ENCODE measurements around the gene NOC2L.
A peak's percentile ranks its signal among the peaks of the same experiment; 100 is the strongest.

The NOC2L gene

GRCh38 chr1:975896-976683 is 17.0 kb upstream of the NOC2L start:
- DNase-seq (ENCODE audit: extremely low read depth in 1 of 2, low read depth in 1 of 2), result peak in 1 of 2 donors; percentile 53

GRCh38 chr1:975365-975764 is 16.3 kb upstream of the NOC2L start:
- DNase-seq (ENCODE audit: extremely low read depth in 1 of 2, low read depth in 1 of 2), result no peak

DNA sequence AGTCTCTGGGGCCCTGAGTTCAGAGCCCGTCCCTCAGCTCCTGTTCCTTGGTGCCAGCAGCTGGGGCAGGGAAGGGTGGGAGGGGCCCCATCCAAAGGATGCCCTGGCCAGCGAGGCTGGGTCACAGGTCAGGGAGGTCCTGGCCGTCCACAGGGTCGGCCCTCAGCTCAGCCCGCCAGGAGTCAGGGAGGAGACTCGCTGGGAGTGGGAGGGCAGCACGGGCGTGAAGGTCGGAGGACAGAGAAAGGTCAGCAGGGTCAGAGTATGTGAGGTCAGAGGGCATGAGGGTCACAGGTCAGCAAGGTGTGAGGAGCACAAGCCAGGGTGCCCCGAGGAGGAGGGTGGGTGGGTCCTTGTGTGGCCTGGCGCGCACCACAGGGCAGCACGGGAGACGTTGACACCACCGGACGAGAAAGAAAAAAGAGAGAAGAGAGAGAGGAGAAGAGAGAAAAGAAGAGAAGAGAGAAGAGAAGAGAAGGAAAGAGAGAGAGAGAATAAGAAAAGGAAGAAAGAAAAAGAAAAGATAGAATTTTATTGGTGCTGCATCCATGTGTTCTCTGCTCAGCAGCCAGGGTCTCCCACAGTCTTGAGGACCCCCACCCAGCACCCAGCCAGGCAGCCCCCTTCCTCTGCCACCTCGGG is 15.8 kb upstream of the NOC2L start:
- no peak for DNase-seq (ENCODE audit: extremely low read depth in 1 of 2, low read depth in 1 of 2)

DNA sequence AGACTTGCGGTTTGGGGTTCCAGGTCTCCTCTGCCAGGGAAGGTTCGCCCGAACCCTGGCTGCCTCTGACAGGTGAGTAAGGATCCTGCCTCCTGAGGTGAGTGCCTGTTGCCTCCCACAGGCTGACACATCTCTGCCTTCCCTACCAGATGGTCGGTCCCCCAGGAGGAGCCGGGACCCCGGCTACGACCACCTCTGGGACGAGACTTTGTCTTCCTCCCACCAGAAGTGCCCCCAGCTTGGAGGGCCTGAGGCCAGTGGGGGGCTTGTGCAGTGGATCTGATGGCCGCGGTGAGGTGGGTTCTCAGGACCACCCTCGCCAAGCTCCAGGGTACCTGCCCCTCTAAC is 15.2 kb upstream of the NOC2L start:
- DNase-seq (ENCODE audit: extremely low read depth in 1 of 2, low read depth in 1 of 2), result no peak

DNA sequence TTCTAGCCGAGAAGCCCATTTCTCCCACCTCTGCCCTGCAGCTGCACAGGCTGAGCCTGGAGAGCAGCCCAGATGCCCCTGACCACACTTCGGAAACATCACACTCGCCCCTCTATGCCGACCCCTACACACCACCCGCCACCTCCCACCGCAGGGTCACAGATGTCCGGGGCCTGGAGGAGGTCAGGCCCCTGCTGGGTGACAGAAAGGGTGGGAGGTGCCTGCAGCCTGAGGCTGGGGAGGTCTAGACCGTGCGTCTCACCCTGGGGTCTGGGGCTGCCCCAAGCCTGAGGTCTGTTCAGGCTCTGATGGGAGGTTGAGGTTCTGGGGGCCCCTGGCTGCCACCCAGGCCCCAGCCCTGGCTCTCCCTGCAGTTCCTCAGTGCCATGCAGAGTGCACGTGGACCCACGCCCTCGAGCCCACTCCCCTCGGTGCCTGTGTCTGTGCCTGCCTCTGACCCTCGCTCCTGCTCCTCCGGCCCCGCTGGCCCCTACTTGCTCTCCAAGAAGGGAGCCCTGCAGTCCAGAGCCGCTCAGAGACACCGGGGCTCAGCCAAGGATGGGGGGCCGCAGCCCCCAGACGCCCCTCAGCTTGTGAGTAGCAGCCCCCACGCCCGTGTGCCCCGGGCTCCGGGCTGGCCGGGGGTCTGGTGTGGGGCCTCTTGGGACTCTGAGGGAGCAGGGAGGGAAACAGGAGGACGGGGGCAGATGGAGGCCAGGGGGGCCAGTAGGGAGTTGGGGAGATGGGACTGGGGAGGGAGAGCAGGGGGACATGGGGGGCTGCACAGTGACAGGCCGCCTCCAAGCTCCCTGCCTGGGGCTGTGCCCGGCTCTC is 14.6 kb upstream of the NOC2L start:
- no peak for DNase-seq (ENCODE audit: extremely low read depth in 1 of 2, low read depth in 1 of 2)

- DNase-seq (ENCODE audit: extremely low read depth in 1 of 2, low read depth in 1 of 2), result no peak
Measured at GRCh38 chr1:972726-973458, 13.8 kb upstream of the NOC2L start.

- no peak for DNase-seq (ENCODE audit: extremely low read depth in 1 of 2, low read depth in 1 of 2)
Measured at GRCh38 chr1:971751-972506, 12.9 kb upstream of the NOC2L start.

DNA sequence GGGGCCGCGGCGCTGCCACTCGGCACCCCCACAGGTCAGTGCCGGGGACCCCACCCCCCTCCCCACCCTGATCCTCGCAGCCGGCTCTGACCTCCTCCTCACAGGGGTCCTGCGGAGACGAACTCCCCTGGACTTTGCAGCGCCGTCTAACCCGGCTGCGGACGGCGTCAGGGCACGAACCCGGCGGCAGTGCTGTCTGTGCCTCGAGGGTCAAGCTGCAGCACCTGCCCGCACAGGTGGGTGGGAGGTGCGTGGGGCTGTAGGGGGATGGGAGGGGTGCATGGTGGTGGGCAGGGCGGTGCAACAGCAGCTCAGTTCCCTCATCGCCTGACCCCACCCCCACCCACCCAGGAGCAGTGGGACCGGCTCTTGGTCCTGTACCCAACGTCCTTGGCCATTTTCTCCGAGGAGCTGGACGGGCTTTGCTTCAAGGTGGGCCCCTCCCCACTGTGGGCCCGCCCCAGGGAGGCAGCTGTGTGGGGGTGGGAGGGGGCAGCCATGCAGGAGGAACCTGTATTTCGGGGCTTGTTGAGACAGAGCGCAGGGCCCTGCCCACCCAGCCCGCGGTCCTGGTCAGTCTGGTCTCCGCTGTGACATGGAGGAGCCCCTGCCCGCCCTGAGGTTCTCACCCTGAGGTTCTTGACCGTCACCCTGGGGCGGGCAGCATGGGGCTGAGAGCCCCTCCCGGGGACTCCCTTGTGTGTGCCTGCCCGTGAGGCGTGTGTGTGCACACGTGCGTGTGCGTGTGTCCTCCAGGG is 12.1 kb upstream of the NOC2L start:
- DNase-seq (ENCODE audit: extremely low read depth in 1 of 2, low read depth in 1 of 2), result no peak

DNA sequence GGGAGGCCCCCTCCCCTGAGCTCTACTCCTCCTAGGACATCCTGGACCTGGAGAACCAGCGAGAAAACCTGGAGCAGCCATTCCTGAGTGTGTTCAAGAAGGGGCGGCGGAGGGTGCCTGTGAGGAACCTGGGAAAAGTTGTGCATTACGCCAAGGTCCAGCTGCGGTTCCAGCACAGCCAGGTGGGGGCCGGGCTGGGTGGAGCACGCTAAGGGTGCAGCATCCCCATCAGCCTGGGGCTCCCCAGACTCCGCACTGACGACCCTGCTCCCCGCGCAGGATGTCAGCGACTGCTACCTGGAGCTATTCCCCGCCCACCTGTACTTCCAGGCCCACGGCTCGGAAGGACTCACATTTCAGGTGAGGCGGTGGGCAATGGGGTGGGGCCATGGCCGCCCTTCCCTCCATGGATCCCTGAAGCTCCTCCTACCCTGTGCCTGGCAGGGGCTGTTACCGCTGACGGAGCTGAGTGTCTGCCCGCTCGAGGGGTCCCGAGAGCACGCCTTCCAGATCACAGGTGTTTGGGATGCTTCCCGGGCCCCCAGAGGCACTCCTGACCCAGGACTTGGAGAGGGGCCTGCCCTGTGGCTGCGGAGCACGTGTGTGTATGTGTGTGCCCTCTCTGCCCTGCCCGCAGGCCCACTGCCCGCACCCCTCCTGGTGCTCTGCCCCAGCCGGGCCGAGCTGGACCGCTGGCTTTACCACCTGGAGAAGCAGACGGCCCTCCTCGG is 11.4 kb upstream of the NOC2L start:
- no peak for DNase-seq (ENCODE audit: extremely low read depth in 1 of 2, low read depth in 1 of 2)

DNA sequence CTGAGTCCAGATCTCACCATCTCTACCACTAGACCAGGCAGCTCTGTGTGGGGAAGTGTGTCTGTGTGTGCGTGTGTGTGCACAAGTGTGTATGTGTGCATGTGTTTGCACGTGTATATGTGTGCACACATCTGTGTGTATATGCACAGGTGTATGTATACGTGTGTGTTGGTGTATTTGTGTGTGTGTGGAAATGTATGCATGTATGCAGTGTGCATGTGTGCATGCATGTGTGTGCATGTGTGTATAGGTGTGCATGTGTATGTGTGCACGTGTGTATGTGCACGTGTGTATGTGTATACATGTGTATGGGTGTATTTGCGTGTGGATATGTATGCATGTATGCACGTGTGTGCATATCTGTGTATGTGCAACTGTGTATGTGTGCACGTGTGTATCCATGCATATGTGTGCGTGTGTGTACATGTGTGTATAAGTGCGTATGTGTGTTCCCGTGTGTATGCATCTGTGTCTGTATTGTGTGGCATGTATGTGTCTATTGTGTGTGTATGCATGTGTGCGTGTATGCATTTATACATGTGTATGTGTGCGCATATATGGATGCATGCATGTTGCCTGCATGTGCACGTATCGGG is 10.3 kb upstream of the NOC2L start:
- DNase-seq (ENCODE audit: extremely low read depth in 1 of 2, low read depth in 1 of 2), result no peak

DNA sequence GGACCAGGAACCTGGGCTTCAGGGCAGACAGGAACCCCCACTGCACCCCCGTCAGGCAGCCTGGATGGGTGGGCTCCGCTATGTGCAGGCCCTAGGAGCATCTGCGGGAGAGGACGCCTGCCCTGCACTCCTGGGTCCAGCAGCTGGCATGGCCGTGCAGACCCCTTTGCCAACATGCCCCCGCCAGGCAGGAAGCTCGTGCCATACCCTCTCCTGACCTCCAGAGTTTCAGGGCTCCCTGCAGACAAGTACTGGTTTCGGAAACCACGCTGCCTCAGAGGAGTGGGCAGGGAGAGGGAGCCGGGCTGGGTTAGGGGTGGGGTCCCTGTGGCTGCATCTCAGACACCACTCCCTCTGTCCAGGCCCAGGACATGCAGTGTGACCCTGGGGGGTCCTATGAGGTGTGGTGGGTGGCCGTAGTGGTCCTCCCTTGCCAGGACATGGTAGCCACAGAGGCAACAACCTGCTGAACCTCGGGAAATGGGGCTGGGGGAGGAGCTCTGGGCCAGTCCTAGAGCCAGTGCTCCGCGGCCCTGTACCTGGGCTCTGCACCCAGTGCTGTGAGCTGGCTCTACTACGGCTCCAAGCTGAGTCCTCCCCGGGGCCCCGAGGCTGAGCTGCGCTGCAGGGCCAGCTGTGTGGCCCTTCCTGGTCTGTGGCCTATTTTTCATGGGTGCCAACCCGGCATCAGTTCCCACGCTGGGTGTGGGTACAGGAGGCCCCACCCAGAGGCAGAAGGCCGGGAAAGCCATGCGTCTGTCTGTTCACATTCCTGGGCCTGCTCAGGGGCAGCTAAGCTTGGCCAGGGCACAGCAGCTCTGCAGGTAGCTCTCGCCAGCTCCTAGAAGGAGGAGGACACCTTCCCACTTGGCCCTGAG is 8.6 kb upstream of the NOC2L start:
- no peak for DNase-seq (ENCODE audit: extremely low read depth in 1 of 2, low read depth in 1 of 2)

- peak; percentile 56 to 79 for DNase-seq (ENCODE audit: extremely low read depth in 1 of 2, low read depth in 1 of 2)
Measured at GRCh38 chr1:966704-967300, 7.7 kb upstream of the NOC2L start.

DNA sequence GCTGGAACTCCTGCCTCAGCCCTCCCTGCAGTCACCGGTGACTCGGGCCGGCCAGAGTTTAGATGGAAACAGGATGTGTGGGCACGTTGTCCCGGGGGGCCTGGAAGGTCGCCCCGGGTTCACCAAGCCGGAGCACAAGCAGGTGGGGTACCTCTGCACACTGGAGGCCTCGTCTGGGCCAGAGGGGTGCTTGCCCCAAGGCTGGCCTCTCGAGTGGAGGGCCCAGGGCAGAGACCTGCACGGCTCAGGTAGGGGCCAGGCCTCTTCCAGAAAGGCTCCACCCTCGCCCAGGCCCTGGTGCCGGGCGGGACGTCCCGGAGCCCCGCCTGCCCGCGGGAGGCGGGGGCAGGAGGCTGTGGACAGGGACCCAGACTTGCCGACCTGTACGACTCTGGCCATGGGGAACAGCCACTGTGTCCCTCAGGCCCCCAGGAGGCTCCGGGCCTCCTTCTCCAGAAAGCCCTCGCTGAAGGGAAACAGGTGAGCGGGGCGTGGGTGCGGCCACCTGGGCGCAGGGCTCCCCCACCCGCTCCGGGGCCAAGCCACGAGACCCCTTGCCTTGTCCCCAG is 7.2 kb upstream of the NOC2L start, which contains the start of gene PLEKHN1:
Gene PLEKHN1, plus strand, starts transcription at position 348 of the 569 bp plus-strand sequence. Its CDS starts 50 bp downstream, at position 398.
- DNase-seq (ENCODE audit: extremely low read depth in 1 of 2, low read depth in 1 of 2), result no peak

DNA sequence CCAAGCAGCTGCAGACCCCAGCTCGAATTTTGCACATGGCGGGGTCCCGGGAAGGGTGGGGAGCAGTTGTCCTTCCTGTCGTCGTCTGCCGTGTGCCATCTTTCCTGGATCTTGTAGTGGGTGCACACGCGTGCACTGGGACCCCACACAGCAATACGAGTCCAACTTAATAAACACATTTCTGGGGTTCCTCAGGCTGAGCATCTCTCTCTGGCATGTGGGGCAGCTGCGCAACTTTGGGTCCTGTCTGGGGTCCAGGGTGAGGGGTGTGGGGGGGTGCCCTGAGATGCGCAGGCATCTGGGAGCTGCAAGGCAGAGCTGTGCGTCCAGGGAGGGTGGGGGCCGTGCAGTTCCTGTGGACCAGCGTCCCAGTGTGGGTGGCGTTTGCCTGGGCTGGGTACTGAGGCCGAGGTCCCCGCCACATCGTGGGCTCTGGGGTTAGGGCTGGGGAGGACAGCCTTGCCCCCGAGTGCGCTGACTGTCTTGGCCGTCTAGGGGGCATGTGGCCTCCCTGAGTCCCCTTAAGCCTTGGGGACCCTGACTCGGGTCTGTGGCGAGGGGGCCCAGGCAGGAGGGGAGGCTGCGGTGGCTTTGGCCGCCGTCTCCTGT is 6.6 kb upstream of the NOC2L start:
- no peak for DNase-seq (ENCODE audit: extremely low read depth in 1 of 2, low read depth in 1 of 2)

GRCh38 chr1:964691-965525 is 5.9 kb upstream of the NOC2L start:
- no peak for DNase-seq (ENCODE audit: extremely low read depth in 1 of 2, low read depth in 1 of 2)

Data from activated CD8-positive, alpha-beta memory T cell treated with anti-CD3 and anti-CD28 coated beads for 1 hour (primary cell).